Measurements from ENCODE around the gene QPCT.

QPCT gene

GRCh38 chr2:37319754-37320609 is 24.4 kb upstream of the QPCT start:
- no peak for TF ChIP-seq CTCF (IDR thresholded peaks at IDR 0.05; ENCODE audit: borderline replicate concordance, control extremely low read depth, extremely low read depth, insufficient read depth, missing control alignments)
- in situ Hi-C loops (cut with MboI; ENCODE audit: low sequenced_read_pairs, unreplicated experiment) = no loop called here
- DNase-seq (ENCODE audit: low spot score) = no peak

GRCh38 chr2:37321029-37321682 is 23.3 kb upstream of the QPCT start:
- TF ChIP-seq CTCF (IDR thresholded peaks at IDR 0.05; ENCODE audit: borderline replicate concordance, control extremely low read depth, extremely low read depth, insufficient read depth, missing control alignments) = no peak
- in situ Hi-C loops (cut with MboI; ENCODE audit: low sequenced_read_pairs, unreplicated experiment) = no loop called here
- DNase-seq (ENCODE audit: low spot score) = no peak

GRCh38 chr2:37322368-37322767 is 22.1 kb upstream of the QPCT start:
- peak; percentile 19 for DNase-seq (ENCODE audit: low spot score)
- in situ Hi-C loops (cut with MboI; ENCODE audit: low sequenced_read_pairs, unreplicated experiment) = no loop called here
- TF ChIP-seq CTCF (IDR thresholded peaks at IDR 0.05; ENCODE audit: borderline replicate concordance, control extremely low read depth, extremely low read depth, insufficient read depth, missing control alignments) = no peak

- in situ Hi-C loops (cut with MboI; ENCODE audit: low sequenced_read_pairs, unreplicated experiment) = no loop called here
- TF ChIP-seq CTCF (IDR thresholded peaks at IDR 0.05; ENCODE audit: borderline replicate concordance, control extremely low read depth, extremely low read depth, insufficient read depth, missing control alignments) = no peak
- no peak for DNase-seq (ENCODE audit: low spot score)
Measured at GRCh38 chr2:37323176-37323780, 21.2 kb upstream of the QPCT start.

GRCh38 chr2:37323781-37324535 is 20.5 kb upstream of the QPCT start:
- no peak for TF ChIP-seq CTCF (IDR thresholded peaks at IDR 0.05; ENCODE audit: borderline replicate concordance, control extremely low read depth, extremely low read depth, insufficient read depth, missing control alignments)
- DNase-seq (ENCODE audit: low spot score) = peak; percentile 41

GRCh38 chr2:37324536-37324785 is 20.0 kb upstream of the QPCT start:
- in situ Hi-C loops (cut with MboI; ENCODE audit: low sequenced_read_pairs, unreplicated experiment) = no loop called here
- no peak for DNase-seq (ENCODE audit: low spot score)
- peak; percentile 32 for TF ChIP-seq CTCF (IDR thresholded peaks at IDR 0.05; ENCODE audit: borderline replicate concordance, control extremely low read depth, extremely low read depth, insufficient read depth, missing control alignments)

More at GRCh38 chr2:37323781-37324535, 20.5 kb upstream of the QPCT start:
- in situ Hi-C loops (cut with MboI; ENCODE audit: low sequenced_read_pairs, unreplicated experiment) = no loop called here

All from GM13976 (cell line).